Measurements from ENCODE around the gene RNF213.

- TF ChIP-seq CTCF (IDR thresholded peaks at IDR 0.05) = no peak
- TF ChIP-seq EP300 (IDR thresholded peaks at IDR 0.05; ENCODE audit: low read depth) = no peak
Observed at GRCh38 chr17:80320496-80320895, 59.8 kb downstream of the RNF213 start.
